ENCODE results near the gene RBM5. TPM values are rescaled to one million over a fixed set of nuclear protein-coding genes. Genes with fewer than 3 reads are reported as not detected.

The RBM5 gene
- total and polyA plus RNA-seq, 2 experiments from 2014 or later, result 44.9 to 111 TPM

DNA sequence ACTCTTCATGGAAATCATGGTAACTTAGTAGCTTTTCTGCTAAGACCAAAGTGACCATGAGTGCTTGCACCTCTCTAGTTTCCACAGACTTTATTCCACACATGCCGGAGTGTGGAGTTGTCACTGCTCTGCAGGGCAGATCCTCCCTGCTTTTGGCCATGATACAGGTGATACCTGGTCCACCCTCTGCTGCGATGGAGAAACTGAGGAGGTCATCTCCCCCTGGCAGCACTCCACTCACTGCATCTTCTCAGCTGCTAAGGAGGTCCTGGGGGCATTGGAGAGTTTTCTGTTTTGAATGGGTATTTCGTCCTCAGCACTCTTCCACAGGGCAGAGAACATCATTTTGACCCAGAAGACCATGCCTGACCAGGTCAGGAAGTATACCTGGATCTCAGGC is 31.1 kb downstream of the RBM5 start:
- peaks cover 49% of the 10 kb centered on the region for H3K36me3 Mint-ChIP-seq (ENCODE audit: low read depth)
- no peaks in the 10 kb centered on the region for H3K9me3 Mint-ChIP-seq
- peaks cover 6% of the 10 kb centered on the region; the same call in 1 of the 2 replicates for H4K20me1 ChIP-seq (replicated peaks; ENCODE audit: insufficient read depth)
- H3K4me3 ChIP-seq, result no peak overlapping the region
- DNase-seq (ENCODE audit: low spot score), result no peak
- peaks cover 6% of the 10 kb centered on the region for H3K4me1 ChIP-seq (ENCODE audit: insufficient read depth)
- no peak overlapping the region for H2AFZ ChIP-seq
- H3K27ac ChIP-seq (ENCODE audit: low read depth), result no peak overlapping the region
- H3K27me3 ChIP-seq (ENCODE audit: insufficient read depth), result no peaks in the 10 kb centered on the region
- no peak overlapping the region for H3K27ac Mint-ChIP-seq
- peaks cover 9% of the 10 kb centered on the region for H3K27me3 Mint-ChIP-seq (ENCODE audit: insufficient read depth, low read depth, poor library complexity)
- H3K79me2 ChIP-seq (replicated peaks; ENCODE audit: insufficient read depth), result no peaks in the 10 kb centered on the region
- peaks cover 22% of the 10 kb centered on the region; the same call in 1 of the 2 replicates for H3F3A ChIP-seq (replicated peaks; ENCODE audit: low read depth)
- H3K4me3 Mint-ChIP-seq, result no peak overlapping the region
- peaks cover 22% of the 10 kb centered on the region for H3K4me1 Mint-ChIP-seq
- no peak overlapping the region for H3K4me2 ChIP-seq
- no peak for ATAC-seq
- no peak for TF ChIP-seq ZNF331 (CRISPR knock-in tag; IDR thresholded peaks at IDR 0.05; ENCODE audit: low read depth)
- TF ChIP-seq POLR2AphosphoS5 (IDR thresholded peaks at IDR 0.05; ENCODE audit: low read depth), result no peak
- TF ChIP-seq EZH2 (IDR thresholded peaks at IDR 0.05; ENCODE audit: low read depth, unreplicated experiment), result no peak
- no peak for TF ChIP-seq JUNB (IDR thresholded peaks at IDR 0.05; ENCODE audit: unreplicated experiment)
- TF ChIP-seq STAT1 (IDR thresholded peaks at IDR 0.05; ENCODE audit: unreplicated experiment), result no peak
- no peak for TF ChIP-seq ETS1 (IDR thresholded peaks at IDR 0.05)
- TF ChIP-seq EZH2phosphoT487 (IDR thresholded peaks at IDR 0.05; ENCODE audit: unreplicated experiment), result no peak
- no peak for TF ChIP-seq ZNF114 (CRISPR knock-in tag; IDR thresholded peaks at IDR 0.05)
- TF ChIP-seq, protein P1, sequence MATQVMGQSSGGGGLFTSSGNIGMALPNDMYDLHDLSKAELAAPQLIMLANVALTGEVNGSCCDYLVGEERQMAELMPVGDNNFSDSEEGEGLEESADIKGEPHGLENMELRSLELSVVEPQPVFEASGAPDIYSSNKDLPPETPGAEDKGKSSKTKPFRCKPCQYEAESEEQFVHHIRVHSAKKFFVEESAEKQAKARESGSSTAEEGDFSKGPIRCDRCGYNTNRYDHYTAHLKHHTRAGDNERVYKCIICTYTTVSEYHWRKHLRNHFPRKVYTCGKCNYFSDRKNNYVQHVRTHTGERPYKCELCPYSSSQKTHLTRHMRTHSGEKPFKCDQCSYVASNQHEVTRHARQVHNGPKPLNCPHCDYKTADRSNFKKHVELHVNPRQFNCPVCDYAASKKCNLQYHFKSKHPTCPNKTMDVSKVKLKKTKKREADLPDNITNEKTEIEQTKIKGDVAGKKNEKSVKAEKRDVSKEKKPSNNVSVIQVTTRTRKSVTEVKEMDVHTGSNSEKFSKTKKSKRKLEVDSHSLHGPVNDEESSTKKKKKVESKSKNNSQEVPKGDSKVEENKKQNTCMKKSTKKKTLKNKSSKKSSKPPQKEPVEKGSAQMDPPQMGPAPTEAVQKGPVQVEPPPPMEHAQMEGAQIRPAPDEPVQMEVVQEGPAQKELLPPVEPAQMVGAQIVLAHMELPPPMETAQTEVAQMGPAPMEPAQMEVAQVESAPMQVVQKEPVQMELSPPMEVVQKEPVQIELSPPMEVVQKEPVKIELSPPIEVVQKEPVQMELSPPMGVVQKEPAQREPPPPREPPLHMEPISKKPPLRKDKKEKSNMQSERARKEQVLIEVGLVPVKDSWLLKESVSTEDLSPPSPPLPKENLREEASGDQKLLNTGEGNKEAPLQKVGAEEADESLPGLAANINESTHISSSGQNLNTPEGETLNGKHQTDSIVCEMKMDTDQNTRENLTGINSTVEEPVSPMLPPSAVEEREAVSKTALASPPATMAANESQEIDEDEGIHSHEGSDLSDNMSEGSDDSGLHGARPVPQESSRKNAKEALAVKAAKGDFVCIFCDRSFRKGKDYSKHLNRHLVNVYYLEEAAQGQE (IDR thresholded peaks at IDR 0.05; ENCODE audit: unreplicated experiment), result no peak
- peaks cover 38% of the 10 kb centered on the region for H3K36me3 ChIP-seq (ENCODE audit: insufficient read depth)
- no peaks in the 10 kb centered on the region; the same call in 1 of the 2 replicates for H3K9me2 ChIP-seq (ENCODE audit: insufficient read depth)

- H3K36me3 Mint-ChIP-seq (ENCODE audit: low read depth), result peaks cover 42% of the 10 kb centered on the region
- Histone ChIP-seq H4K20me1 (replicated peaks; ENCODE audit: insufficient read depth) (peaks cover 6% of the 10 kb centered on the region; the same call in 1 of the 2 replicates), H3K4me3 (no peak overlapping the region), H3K36me3 (ENCODE audit: insufficient read depth) (peaks cover 31% of the 10 kb centered on the region), H3K4me1 (ENCODE audit: insufficient read depth) (peaks cover 12% of the 10 kb centered on the region), H3K27ac (ENCODE audit: low read depth) (peak overlapping the region; percentile 32; the same call in 1 of the 2 replicates), H3K4me2 (no peak overlapping the region), H3K9me2 (ENCODE audit: insufficient read depth) (no peaks in the 10 kb centered on the region; the same call in 1 of the 2 replicates), H3K27me3 (ENCODE audit: insufficient read depth) (no peaks in the 10 kb centered on the region), H2AFZ (no peak overlapping the region), H3K79me2 (replicated peaks; ENCODE audit: insufficient read depth) (no peaks in the 10 kb centered on the region), H3F3A (replicated peaks; ENCODE audit: low read depth) (peaks cover 21% of the 10 kb centered on the region; the same call in 1 of the 2 replicates)
- H3K9me3 Mint-ChIP-seq, result no peaks in the 10 kb centered on the region
- peaks cover 24% of the 10 kb centered on the region for H3K4me1 Mint-ChIP-seq
- H3K27ac Mint-ChIP-seq, result no peak overlapping the region; the same call in 1 of the 2 replicates
- peaks cover 11% of the 10 kb centered on the region for H3K27me3 Mint-ChIP-seq (ENCODE audit: insufficient read depth, low read depth, poor library complexity)
- H3K4me3 Mint-ChIP-seq, result no peak overlapping the region
- DNase-seq (ENCODE audit: low spot score) (no peak), ATAC-seq (0 out of 3 replicates have a peak, but pooled peaks have one; percentile 2)
- TF ChIP-seq, protein P2, sequence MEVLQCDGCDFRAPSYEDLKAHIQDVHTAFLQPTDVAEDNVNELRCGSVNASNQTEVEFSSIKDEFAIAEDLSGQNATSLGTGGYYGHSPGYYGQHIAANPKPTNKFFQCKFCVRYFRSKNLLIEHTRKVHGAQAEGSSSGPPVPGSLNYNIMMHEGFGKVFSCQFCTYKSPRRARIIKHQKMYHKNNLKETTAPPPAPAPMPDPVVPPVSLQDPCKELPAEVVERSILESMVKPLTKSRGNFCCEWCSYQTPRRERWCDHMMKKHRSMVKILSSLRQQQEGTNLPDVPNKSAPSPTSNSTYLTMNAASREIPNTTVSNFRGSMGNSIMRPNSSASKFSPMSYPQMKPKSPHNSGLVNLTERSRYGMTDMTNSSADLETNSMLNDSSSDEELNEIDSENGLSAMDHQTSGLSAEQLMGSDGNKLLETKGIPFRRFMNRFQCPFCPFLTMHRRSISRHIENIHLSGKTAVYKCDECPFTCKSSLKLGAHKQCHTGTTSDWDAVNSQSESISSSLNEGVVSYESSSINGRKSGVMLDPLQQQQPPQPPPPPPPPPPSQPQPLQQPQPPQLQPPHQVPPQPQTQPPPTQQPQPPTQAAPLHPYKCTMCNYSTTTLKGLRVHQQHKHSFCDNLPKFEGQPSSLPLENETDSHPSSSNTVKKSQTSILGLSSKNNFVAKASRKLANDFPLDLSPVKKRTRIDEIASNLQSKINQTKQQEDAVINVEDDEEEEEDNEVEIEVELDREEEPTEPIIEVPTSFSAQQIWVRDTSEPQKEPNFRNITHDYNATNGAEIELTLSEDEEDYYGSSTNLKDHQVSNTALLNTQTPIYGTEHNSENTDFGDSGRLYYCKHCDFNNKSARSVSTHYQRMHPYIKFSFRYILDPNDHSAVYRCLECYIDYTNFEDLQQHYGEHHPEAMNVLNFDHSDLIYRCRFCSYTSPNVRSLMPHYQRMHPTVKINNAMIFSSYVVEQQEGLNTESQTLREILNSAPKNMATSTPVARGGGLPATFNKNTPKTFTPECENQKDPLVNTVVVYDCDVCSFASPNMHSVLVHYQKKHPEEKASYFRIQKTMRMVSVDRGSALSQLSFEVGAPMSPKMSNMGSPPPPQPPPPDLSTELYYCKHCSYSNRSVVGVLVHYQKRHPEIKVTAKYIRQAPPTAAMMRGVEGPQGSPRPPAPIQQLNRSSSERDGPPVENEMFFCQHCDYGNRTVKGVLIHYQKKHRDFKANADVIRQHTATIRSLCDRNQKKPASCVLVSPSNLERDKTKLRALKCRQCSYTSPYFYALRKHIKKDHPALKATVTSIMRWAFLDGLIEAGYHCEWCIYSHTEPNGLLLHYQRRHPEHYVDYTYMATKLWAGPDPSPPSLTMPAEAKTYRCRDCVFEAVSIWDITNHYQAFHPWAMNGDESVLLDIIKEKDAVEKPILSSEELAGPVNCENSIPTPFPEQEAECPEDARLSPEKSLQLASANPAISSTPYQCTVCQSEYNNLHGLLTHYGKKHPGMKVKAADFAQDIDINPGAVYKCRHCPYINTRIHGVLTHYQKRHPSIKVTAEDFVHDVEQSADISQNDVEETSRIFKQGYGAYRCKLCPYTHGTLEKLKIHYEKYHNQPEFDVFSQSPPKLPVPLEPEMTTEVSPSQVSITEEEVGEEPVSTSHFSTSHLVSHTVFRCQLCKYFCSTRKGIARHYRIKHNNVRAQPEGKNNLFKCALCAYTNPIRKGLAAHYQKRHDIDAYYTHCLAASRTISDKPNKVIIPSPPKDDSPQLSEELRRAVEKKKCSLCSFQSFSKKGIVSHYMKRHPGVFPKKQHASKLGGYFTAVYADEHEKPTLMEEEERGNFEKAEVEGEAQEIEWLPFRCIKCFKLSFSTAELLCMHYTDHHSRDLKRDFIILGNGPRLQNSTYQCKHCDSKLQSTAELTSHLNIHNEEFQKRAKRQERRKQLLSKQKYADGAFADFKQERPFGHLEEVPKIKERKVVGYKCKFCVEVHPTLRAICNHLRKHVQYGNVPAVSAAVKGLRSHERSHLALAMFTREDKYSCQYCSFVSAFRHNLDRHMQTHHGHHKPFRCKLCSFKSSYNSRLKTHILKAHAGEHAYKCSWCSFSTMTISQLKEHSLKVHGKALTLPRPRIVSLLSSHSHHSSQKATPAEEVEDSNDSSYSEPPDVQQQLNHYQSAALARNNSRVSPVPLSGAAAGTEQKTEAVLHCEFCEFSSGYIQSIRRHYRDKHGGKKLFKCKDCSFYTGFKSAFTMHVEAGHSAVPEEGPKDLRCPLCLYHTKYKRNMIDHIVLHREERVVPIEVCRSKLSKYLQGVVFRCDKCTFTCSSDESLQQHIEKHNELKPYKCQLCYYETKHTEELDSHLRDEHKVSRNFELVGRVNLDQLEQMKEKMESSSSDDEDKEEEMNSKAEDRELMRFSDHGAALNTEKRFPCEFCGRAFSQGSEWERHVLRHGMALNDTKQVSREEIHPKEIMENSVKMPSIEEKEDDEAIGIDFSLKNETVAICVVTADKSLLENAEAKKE (CRISPR knock-in tag; IDR thresholded peaks at IDR 0.05), result no peak
- TF ChIP-seq EZH2 (IDR thresholded peaks at IDR 0.05; ENCODE audit: low read depth, unreplicated experiment) (no peak), STAT1 (IDR thresholded peaks at IDR 0.05; ENCODE audit: unreplicated experiment) (no peak)
Observed at GRCh38 chr3:50120364-50121071, 31.8 kb downstream of the RBM5 start.
